Measurements from ENCODE around the gene NUP43. TPM values are rescaled to one million over a fixed set of nuclear protein-coding genes. Genes with fewer than 3 reads are reported as not detected.

NUP43 gene
- 18.5 and 22.0 TPM in 2 replicates for total RNA-seq (2014; rRNA removed; shearing (Covaris generic))

GRCh38 chr6:149746147-149746946 lies at the start of gene NUP43:
Gene NUP43 (minus strand): TSS chr6:149746529. CDS start chr6:149746495, 34 bp downstream.

GRCh38 chr6:149749594-149750135 lies 3.3 kb upstream of the NUP43 start, which contains the start of gene PCMT1:
Gene PCMT1 (plus strand): TSS chr6:149749741. CDS start chr6:149749902, 161 bp downstream.

DNA sequence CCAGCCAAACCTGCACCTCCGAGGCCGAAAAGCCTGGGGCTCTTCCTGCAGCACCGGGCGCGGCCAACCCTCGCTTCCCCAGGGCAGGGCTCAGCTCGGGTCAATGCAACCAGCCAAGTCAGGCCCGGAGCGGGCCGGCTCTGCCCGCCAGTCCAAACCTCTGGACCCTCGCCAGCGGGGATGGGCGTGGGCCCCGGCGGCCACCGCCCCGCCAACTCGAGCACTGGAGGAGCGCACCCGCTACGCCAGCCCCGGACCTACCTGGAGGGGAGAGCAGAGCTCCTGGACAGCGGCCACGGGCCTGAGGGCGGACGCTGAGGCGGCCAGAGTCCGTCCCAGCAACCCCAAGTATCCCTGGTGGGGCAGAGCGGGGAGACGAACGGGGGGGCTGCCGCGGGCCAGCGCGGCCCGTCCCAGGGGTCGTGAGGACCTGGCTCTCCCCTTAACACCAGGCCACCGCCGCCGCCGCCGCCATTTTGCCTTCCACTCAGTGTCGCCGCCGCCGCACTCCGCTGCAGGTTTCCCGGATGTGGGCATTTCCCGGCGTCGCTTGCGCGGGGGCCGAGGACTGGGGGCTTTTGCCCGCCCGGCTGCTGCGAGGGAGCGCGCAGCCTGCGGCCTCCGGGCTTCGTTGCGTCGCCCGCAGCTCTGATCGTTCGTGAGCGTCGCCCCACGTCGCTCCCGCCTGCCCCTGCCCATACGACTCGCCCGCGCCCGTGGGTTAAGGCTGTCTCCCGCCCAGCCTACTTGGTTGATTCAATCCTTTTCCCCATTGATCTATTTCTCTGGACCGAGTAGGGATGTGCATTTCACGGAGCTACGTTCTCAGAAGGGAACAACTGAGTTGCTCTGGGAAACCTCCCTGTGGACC lies 28.5 kb downstream of the NUP43 start, which contains the start of gene LATS1:
Gene LATS1, minus strand, starts transcription at position 514 of the 871 bp plus-strand sequence. CDS start 15,975 bp downstream, outside the sequence.

Other genes starting within 250 kb of the NUP43 start
- gene PPIL4, start 200.5 kb downstream of the NUP43 start, total RNA-seq (2014; rRNA removed; shearing (Covaris generic)): 17.9 and 23.5 TPM in 2 replicates
- 19.3 and 22.4 TPM in 2 replicates for gene GINM1, start 180.2 kb downstream of the NUP43 start, total RNA-seq (2014; rRNA removed; shearing (Covaris generic))
- 16.4 and 21.9 TPM in 2 replicates for gene KATNA1, start 97.8 kb downstream of the NUP43 start, total RNA-seq (2014; rRNA removed; shearing (Covaris generic))
- gene LATS1, start 28.4 kb downstream of the NUP43 start, total RNA-seq (2014; rRNA removed; shearing (Covaris generic)): 10.5 and 11.6 TPM in 2 replicates
- gene PCMT1, start 3.2 kb upstream of the NUP43 start, total RNA-seq (2014; rRNA removed; shearing (Covaris generic)): 119 and 127 TPM in 2 replicates
- 14.5 and 24.6 TPM in 2 replicates for gene LRP11, start 117.8 kb upstream of the NUP43 start, total RNA-seq (2014; rRNA removed; shearing (Covaris generic))
- 1.1 and 1.3 TPM in 2 replicates for gene RAET1E, start 151.6 kb upstream of the NUP43 start, total RNA-seq (2014; rRNA removed; shearing (Covaris generic))
- 0.34 and 0.49 TPM in 2 replicates for gene RAET1G, start 176.6 kb upstream of the NUP43 start, total RNA-seq (2014; rRNA removed; shearing (Covaris generic))
- 5.6 and 6.5 TPM in 2 replicates for gene ULBP2, start 195.5 kb upstream of the NUP43 start, total RNA-seq (2014; rRNA removed; shearing (Covaris generic))
- gene ULBP1, start 217.4 kb upstream of the NUP43 start, total RNA-seq (2014; rRNA removed; shearing (Covaris generic)): not detected in 2 replicates

Data from A375 (cell line).